BE2C (cell line): ENCODE results near the gene CRB2.
A peak's percentile ranks its signal among the peaks of the same experiment; 100 is the strongest.

ENCODE experiments used
- DNase-seq: peaks from one replicate; pipeline ENCODE4 v3.0.0-alpha.2; 2020
- H3K27me3 ChIP-seq: fragments of 250-450 bp; sonication (Bioruptor Pico); 2 replicates; pipeline ENCODE4 v1.5.1; 2020; ENCODE audit warnings: mild to moderate bottlenecking
- H3K36me3 ChIP-seq: fragments of 250-450 bp; sonication (Bioruptor Pico); 2 replicates; pipeline ENCODE4 v1.5.1; 2020; ENCODE audit warnings: mild to moderate bottlenecking
- H3K4me1 ChIP-seq: fragments of 250-450 bp; sonication (Bioruptor Pico); 2 replicates; pipeline ENCODE4 v1.5.1; 2020
- H3K4me3 ChIP-seq: 2 replicates; pipeline ENCODE4 v1.5.1; 2011; ENCODE audit warnings: low read depth, low read length
- H3K9me3 ChIP-seq: fragments of 250-450 bp; sonication (Bioruptor Pico); 2 replicates; pipeline ENCODE4 v1.5.1; 2020
- TF ChIP-seq, protein P1 (sequence below): IDR thresholded peaks from 2 replicates; pipeline ENCODE4 v1.5.1; 2012; ENCODE audit warnings: mild to moderate bottlenecking, low read depth, low read length

CRB2 gene

DNA sequence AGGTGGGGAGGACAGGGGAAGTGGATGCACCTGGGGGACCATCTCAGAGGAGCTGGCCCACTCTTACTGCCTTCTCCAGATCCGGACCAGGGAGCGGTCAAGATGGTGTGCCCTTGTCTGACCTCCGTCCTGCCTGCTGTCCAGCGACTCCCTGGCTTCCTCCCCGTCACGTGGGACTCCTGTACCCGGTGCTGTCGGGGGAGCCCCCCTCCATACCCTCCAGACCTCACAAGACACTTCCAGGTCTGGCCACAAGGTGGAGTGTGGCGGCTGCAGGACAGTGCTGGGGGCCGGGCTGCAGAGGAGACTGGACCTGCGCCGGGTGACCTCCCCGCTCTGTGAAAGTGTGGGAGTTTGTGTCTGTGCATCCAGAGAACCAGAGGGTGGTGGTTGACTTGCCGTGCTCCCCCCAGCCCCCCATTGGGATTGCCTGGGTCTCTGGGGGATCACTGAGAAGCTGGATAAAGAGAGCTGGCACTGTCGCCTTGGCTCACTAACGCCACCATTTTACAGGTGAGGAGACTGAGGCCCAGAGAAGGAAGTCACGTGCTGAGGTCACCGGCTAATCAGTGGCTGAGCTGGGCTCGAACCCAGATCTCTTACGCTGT is 1.9 kb upstream of the CRB2 start:
- DNase-seq, result peak; percentile 85
- Histone ChIP-seq H3K4me1 (peaks cover 10% of the 10 kb centered on the region), H3K4me3 (no peak overlapping the region)

DNA sequence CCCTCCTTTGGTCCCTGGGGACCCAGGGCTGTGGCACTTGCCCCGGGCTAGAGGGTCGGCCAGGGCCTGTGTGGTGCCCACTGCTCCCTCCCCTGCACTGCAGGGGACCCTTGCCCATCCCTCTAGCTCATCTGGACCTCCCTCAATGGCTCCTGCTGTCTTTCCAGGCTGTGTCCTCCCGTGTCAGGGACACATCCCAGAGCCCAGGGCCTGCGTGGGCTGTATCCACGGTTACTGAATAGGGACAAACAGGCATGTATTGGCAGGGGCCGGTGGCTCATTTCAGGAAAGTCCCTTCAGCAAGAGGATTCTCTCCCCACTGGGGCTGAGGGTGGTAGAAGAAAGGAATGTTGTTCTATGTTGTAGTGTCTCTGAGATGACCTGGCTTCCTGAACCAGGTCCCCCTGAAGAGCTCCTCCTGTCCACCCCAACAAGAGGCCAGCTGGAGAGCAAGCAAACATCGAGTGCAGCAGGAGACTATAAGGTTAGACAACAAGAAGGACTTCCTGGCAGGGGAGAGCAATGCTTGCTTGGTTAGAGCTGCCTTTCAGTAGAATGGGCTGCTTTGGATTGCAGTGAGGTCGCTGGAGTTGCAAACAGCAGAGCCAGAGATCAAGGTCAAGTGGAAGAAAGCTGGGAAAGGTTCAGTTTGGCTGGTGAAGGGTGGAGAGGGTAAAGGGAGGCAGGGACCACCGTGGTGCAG is 1.0 kb upstream of the CRB2 start:
- Histone ChIP-seq H3K27me3 (no peaks in the 10 kb centered on the region), H3K36me3 (no peaks in the 10 kb centered on the region), H3K4me3 (no peak overlapping the region), H3K9me3 (no peaks in the 10 kb centered on the region), H3K4me1 (peaks cover 15% of the 10 kb centered on the region)
- TF ChIP-seq, protein P1, sequence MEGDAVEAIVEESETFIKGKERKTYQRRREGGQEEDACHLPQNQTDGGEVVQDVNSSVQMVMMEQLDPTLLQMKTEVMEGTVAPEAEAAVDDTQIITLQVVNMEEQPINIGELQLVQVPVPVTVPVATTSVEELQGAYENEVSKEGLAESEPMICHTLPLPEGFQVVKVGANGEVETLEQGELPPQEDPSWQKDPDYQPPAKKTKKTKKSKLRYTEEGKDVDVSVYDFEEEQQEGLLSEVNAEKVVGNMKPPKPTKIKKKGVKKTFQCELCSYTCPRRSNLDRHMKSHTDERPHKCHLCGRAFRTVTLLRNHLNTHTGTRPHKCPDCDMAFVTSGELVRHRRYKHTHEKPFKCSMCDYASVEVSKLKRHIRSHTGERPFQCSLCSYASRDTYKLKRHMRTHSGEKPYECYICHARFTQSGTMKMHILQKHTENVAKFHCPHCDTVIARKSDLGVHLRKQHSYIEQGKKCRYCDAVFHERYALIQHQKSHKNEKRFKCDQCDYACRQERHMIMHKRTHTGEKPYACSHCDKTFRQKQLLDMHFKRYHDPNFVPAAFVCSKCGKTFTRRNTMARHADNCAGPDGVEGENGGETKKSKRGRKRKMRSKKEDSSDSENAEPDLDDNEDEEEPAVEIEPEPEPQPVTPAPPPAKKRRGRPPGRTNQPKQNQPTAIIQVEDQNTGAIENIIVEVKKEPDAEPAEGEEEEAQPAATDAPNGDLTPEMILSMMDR, result no peak
- no peak for DNase-seq

More for the DNA sequence above, 1.9 kb upstream of the CRB2 start:
- H3K36me3 ChIP-seq, result no peaks in the 10 kb centered on the region
- H3K9me3 ChIP-seq, result no peaks in the 10 kb centered on the region
- no peaks in the 10 kb centered on the region for H3K27me3 ChIP-seq
- TF ChIP-seq, protein P1, result peak; percentile 85

DNA sequence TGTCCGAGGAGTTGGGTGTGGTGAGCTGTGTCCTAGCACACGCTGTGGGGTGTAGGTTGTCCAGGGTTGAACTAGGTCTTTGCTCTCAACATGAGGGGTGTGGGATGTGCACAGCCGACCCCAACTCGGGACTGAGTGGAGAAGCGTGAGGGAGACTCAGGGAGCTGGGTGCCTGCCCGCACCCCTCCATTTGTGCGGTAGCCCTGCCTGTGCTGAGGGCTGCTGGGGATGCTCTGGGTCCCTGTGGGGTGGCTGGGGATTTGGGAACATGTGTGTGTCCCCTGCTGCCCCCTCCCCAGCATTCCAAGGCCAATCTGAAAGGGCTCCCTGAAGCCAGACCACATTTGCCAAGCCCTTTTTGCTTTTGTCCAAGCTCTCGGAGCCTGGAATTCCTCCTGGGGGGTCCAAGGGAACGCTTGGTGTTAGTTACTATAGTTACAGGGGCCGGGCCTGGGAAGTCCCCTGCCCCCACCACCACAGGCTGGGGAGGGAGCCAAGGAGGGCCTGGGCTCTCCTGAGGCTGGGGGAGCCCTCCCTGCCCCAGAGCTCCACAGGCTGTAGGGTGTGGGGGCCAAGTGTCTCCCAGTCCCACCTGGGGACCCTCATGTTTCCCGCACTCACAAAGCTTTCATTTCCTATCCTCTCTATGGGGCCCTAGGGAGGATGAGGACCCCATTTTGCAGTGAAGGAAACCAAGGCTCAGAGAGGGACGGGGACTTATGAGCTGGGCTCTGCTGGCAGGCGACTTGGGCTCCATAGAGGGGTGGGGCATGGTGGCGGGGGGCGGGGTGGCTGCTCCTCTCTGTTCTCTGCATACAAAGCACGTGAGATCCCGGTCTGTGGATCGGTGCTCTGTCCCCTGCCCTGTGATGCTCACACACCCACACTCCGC is 1.1 kb downstream of the CRB2 start:
- no peaks in the 10 kb centered on the region for H3K36me3 ChIP-seq
- TF ChIP-seq, protein P1, result no peak
- DNase-seq, result no peak
- H3K27me3 ChIP-seq, result no peaks in the 10 kb centered on the region
- no peaks in the 10 kb centered on the region for H3K9me3 ChIP-seq
- no peak overlapping the region for H3K4me3 ChIP-seq
- peaks cover 24% of the 10 kb centered on the region for H3K4me1 ChIP-seq

DNA sequence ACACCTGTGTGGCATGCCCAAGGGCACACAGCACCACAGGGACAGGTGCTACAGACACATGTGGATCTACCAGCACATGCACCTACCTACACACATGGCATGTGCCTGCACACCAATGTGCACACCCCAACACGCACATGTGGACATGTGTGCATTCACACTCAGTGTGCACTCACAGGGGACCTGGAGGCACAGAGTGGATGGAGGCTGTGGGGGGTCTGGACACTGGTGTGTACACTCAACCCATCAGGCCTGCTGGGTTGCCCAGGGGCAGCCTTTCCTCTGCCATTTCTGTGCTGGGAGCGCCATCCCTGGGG is 1.7 kb downstream of the CRB2 start:
- Histone ChIP-seq H3K4me1 (peaks cover 24% of the 10 kb centered on the region), H3K36me3 (no peaks in the 10 kb centered on the region), H3K4me3 (no peak overlapping the region), H3K9me3 (no peaks in the 10 kb centered on the region), H3K27me3 (no peaks in the 10 kb centered on the region)
- no peak for DNase-seq
- TF ChIP-seq, protein P1, result no peak

DNA sequence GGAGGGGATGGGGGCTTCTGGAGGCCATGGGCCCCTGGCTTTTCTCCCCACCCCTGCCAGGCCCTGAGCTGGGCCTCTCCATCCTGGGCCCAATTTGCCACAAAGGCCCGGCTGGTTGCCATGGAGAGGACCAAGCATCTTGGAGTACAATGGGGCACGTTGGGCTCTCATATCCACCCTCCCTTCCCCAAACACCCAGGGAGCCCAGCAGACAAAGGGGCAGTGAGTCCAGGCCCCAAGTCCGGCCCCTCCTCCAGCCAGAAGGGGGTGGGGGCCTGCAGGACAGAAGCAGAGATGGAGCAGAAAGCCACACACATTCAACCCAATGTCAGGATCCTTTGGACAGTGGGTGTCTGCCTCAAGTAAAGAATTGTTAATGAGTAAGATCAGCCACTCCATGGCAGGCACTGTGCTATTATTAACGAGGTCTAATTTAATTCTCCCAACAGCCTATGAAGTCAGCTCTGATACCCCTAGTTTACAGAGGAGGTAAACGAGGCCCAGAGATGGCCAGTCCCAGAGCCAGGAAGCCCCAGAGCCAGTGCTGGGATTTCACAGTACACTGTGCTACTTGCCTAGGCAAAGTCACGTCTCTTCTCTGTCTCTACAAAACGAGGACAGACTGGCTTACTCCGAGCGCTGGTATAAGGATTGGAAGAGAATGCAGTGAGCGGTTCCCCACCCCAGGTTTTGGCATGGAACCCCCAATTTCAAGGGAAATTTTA is 2.3 kb downstream of the CRB2 start:
- TF ChIP-seq, protein P1, result no peak
- H3K27me3 ChIP-seq, result no peaks in the 10 kb centered on the region
- no peaks in the 10 kb centered on the region for H3K36me3 ChIP-seq
- no peak overlapping the region for H3K4me3 ChIP-seq
- peaks cover 24% of the 10 kb centered on the region for H3K4me1 ChIP-seq
- DNase-seq, result no peak
- no peaks in the 10 kb centered on the region for H3K9me3 ChIP-seq
